ENCODE data around the gene MCUB.

DNA sequence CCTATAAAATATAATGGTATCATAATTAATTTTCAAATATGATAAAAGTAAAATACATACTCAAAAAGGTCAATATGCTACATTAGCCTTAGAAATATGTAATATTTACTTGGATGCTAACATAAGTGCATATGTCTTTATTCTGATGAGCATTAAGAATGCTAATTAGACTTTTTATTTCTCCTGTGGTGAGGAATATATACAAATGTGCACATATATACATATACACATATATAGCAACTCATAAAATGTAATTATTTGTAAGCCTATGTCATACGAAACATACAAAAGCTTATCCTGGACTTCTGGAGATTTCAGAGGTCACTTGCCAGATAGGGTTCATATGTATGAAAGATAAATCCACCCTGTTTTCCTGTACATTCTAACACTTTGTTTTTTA, 158.7 kb downstream of the MCUB start:
- TF ChIP-seq EZH2phosphoT487 (IDR thresholded peaks at IDR 0.05; ENCODE audit: borderline replicate concordance) (no peak), CTCF (conservative IDR thresholded peaks at IDR 0.05; ENCODE audit: low read length) (no peak)

All from Loucy (cell line).